ENCODE results near the gene PMVK.

GRCh38 chr1:154951901-154952657 lies 15.6 kb upstream of the PMVK start:
- no peak for TF ChIP-seq POLR2AphosphoS5 (IDR thresholded peaks at IDR 0.05; ENCODE audit: borderline replicate concordance, low read depth, low read length)
- TF ChIP-seq EZH2 (IDR thresholded peaks at IDR 0.05), result no peak
